Measurements from ENCODE around the gene CALB2. TPM values are rescaled to one million over a fixed set of nuclear protein-coding genes. Genes with fewer than 3 reads are reported as not detected.

The CALB2 gene
- total and polyA plus RNA-seq, 2 of the 13 experiments (the other 11 are each of a cell fraction or from before 2014, with no cell fraction given) = 0.37 to 0.40 TPM

- TF ChIP-seq TFAP4 (IDR thresholded peaks at IDR 0.05; ENCODE audit: borderline replicate concordance, low read depth) (peak; percentile 77), RFXANK (CRISPR knock-in tag; IDR thresholded peaks at IDR 0.05) (peak; percentile 95; the same call in 1 of the 2 replicates), ZMYM2 (CRISPR knock-in tag; IDR thresholded peaks at IDR 0.05) (peak; percentile 94), YEATS4 (CRISPR knock-in tag; IDR thresholded peaks at IDR 0.05; ENCODE audit: borderline replicate concordance) (peak; percentile 67), IKZF4 (CRISPR knock-in tag; IDR thresholded peaks at IDR 0.05; ENCODE audit: borderline replicate concordance, low read depth, not compliant biosample characterization) (no peak), ETS1 (CRISPR knock-in tag; IDR thresholded peaks at IDR 0.05) (no peak; the same call in 1 of the 2 replicates), CREBL2 (CRISPR knock-in tag; IDR thresholded peaks at IDR 0.05; ENCODE audit: borderline replicate concordance) (no peak), ZNF777 (CRISPR knock-in tag; IDR thresholded peaks at IDR 0.05) (peak; percentile 77; the same call in 1 of the 2 replicates), AFF4 (CRISPR knock-in tag; IDR thresholded peaks at IDR 0.05) (no peak), ZNF644 (CRISPR knock-in tag; IDR thresholded peaks at IDR 0.05; ENCODE audit: low read depth) (peak; percentile 9; the same call in 1 of the 2 replicates), EEA1 (CRISPR knock-in tag; IDR thresholded peaks at IDR 0.05; ENCODE audit: borderline replicate concordance) (0 out of 2 replicates have a peak, but pooled peaks have one; percentile 13), ZNF816 (CRISPR knock-in tag; IDR thresholded peaks at IDR 0.05; ENCODE audit: borderline replicate concordance) (0 out of 2 replicates have a peak, but pooled peaks have one; percentile 38), PRMT3 (CRISPR knock-in tag; IDR thresholded peaks at IDR 0.05; ENCODE audit: borderline replicate concordance, low read depth) (peak; percentile 66; the same call in 1 of the 2 replicates), ZNF260 (CRISPR knock-in tag; IDR thresholded peaks at IDR 0.05; ENCODE audit: borderline replicate concordance, low read depth) (no peak), SOX6 (IDR thresholded peaks at IDR 0.05) (no peak), SOX6 (CRISPR knock-in tag; IDR thresholded peaks at IDR 0.05) (peak; percentile 98), ATF1 (CRISPR knock-in tag; IDR thresholded peaks at IDR 0.05) (0 out of 2 replicates have a peak, but pooled peaks have one; percentile 58), DR1 (CRISPR knock-in tag; IDR thresholded peaks at IDR 0.05) (peak; percentile 80; the same call in 1 of the 2 replicates), ZSCAN30 (CRISPR knock-in tag; IDR thresholded peaks at IDR 0.05) (peak; percentile 44; the same call in 1 of the 2 replicates), ZSCAN25 (CRISPR knock-in tag; IDR thresholded peaks at IDR 0.05) (peak; percentile 82)
- TF ChIP-seq, protein P1, sequence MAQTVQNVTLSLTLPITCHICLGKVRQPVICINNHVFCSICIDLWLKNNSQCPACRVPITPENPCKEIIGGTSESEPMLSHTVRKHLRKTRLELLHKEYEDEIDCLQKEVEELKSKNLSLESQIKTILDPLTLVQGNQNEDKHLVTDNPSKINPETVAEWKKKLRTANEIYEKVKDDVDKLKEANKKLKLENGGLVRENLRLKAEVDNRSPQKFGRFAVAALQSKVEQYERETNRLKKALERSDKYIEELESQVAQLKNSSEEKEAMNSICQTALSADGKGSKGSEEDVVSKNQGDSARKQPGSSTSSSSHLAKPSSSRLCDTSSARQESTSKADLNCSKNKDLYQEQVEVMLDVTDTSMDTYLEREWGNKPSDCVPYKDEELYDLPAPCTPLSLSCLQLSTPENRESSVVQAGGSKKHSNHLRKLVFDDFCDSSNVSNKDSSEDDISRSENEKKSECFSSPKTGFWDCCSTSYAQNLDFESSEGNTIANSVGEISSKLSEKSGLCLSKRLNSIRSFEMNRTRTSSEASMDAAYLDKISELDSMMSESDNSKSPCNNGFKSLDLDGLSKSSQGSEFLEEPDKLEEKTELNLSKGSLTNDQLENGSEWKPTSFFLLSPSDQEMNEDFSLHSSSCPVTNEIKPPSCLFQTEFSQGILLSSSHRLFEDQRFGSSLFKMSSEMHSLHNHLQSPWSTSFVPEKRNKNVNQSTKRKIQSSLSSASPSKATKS (CRISPR knock-in tag; IDR thresholded peaks at IDR 0.05) = no peak
Measured at GRCh38 chr16:71426069-71426879, 67.8 kb downstream of the CALB2 start (continued).
